GM12878 (cell line): ENCODE measurements around the gene TBC1D1. TPM values are rescaled to one million over a fixed set of nuclear protein-coding genes. Genes with fewer than 3 reads are reported as not detected.
A peak's percentile ranks its signal among the peaks of the same experiment; 100 is the strongest.

Experiments used
- ATAC-seq: fragments of 200-7000 bp; cut with Tn5 transposase; 3 replicates; pipeline ENCODE4 v1.9.1; 2020; ENCODE audit warnings: mild to moderate bottlenecking, moderate library complexity
- BruUV-seq: library from RNA; stranded (reverse); fragments of 400-500 nt; replicated peaks from 2 replicates; lab custom pipeline; 2021; lab: Mats Ljungman, UMichigan
- CTCF ChIA-PET: fragments of 300-600 bp; sonication (Branson Sonifier 250); formaldehyde crosslinking; extraction: SDS; loops from one replicate; lab custom pipeline; 2021; ENCODE audit warnings: inconsistent platforms; lab: Yijun Ruan, JAX
- POLR2A ChIA-PET: fragments of 350-600 bp; formaldehyde crosslinking; extraction: SDS; loops from one replicate; lab custom pipeline; 2021; ENCODE audit warnings: inconsistent platforms; lab: Charles Lee
- RAD21 ChIA-PET: fragments of 300-600 bp; sonication (Branson Sonifier 250); formaldehyde crosslinking; loops from one replicate; lab custom pipeline; 2023; ENCODE audit warnings: antibody characterized with exemption; ENCODE audit not compliant: unreplicated experiment; lab: Charles Lee
- SMC1A ChIA-PET: fragments of 300-600 bp; sonication (Branson Sonifier 250); formaldehyde crosslinking; loops from one replicate; lab custom pipeline; 2023; ENCODE audit not compliant: unreplicated experiment, uncharacterized antibody; lab: Charles Lee
- DNase-seq: peaks from one replicate; pipeline ENCODE4 v3.0.0-alpha.2; 2011; ENCODE audit warnings: low read depth, low spot score
- FAIRE-seq: peaks from 3 replicates; lab custom pipeline; 2011; peaks lifted over from hg19 to GRCh38; lab: Jason Lieb, UNC
- H2AFZ ChIP-seq: 2 replicates; pipeline ENCODE4 v1.6.0; 2011; ENCODE audit warnings: low read depth, low read length, control low read depth; ENCODE audit not compliant: control insufficient read depth
- H3K27ac ChIP-seq: 2 replicates; pipeline ENCODE4 v1.5.1; 2011; ENCODE audit warnings: control low read depth; ENCODE audit not compliant: control insufficient read depth, insufficient read depth
- H3K27me3 ChIP-seq, 2 experiments: replicated peaks in 1 of 2; 2 replicates each; pipeline versions ENCODE4 v1.6.0 to v1.6.1; 2011; ENCODE audit warnings: low read length in 1 of 2; ENCODE audit not compliant: control insufficient read depth in 2 of 2, insufficient read depth in 2 of 2
- H3K36me3 ChIP-seq, 2 experiments: 2 replicates each; pipeline ENCODE4 v1.5.1; 2011; ENCODE audit warnings: low read length in 1 of 2; ENCODE audit not compliant: control insufficient read depth in 2 of 2, insufficient read depth in 2 of 2
- H3K4me1 ChIP-seq: 2 replicates; pipeline ENCODE4 v1.6.1; 2011; ENCODE audit warnings: mild to moderate bottlenecking, low read length, moderate library complexity, mixed read lengths; ENCODE audit not compliant: control insufficient read depth, insufficient read depth
- H3K4me2 ChIP-seq: 2 replicates; pipeline ENCODE4 v1.6.0; 2011; ENCODE audit warnings: control low read depth; ENCODE audit not compliant: control insufficient read depth, insufficient read depth
- H3K4me3 ChIP-seq: fragments of 200-600 bp; sonication (generic); 2 replicates; pipeline ENCODE4 v1.5.1; 2016
- H3K79me2 ChIP-seq: 2 replicates; pipeline ENCODE4 v1.6.0; 2011; ENCODE audit warnings: low read length; ENCODE audit not compliant: control insufficient read depth, insufficient read depth
- H3K9ac ChIP-seq: 2 replicates; pipeline ENCODE4 v1.8.0; 2011; ENCODE audit warnings: low read length, control low read depth, mixed read lengths; ENCODE audit not compliant: control insufficient read depth, insufficient read depth
- H3K9me3 ChIP-seq: replicated peaks from 3 replicates; pipeline ENCODE4 v1.5.1; 2011; ENCODE audit warnings: mild to moderate bottlenecking, low read length; ENCODE audit not compliant: control insufficient read depth, insufficient read depth
- H4K20me1 ChIP-seq: 2 replicates; pipeline ENCODE4 v1.6.0; 2011; ENCODE audit not compliant: control insufficient read depth, insufficient read depth
- ATF2 ChIP-seq: IDR thresholded peaks from 2 replicates; pipeline ENCODE4 v1.6.1; 2012; ENCODE audit warnings: low read length, inconsistent platforms
- ATF7 ChIP-seq: fragments of 450-650 bp; IDR thresholded peaks from 2 replicates; pipeline ENCODE4 v1.6.1; 2016; ENCODE audit warnings: low read depth, mild to moderate bottlenecking
- CBX3 ChIP-seq: fragments of 200-600 bp; sonication (generic); IDR thresholded peaks from 2 replicates; pipeline ENCODE4 v1.6.1; 2016; ENCODE audit warnings: low read depth, borderline replicate concordance
- EGR1 ChIP-seq, 2 experiments: IDR thresholded peaks; 1 replicate in 1 of 2; 2 replicates in 1 of 2; pipeline ENCODE4 v1.6.1; 2011 to 2012; ENCODE audit warnings: low read depth in 2 of 2, low read length in 2 of 2, borderline replicate concordance in 1 of 2, mild to moderate bottlenecking in 1 of 2, moderate library complexity in 1 of 2
- JUNB ChIP-seq: IDR thresholded peaks from 2 replicates; pipeline ENCODE4 v1.6.1; 2016; ENCODE audit warnings: antibody characterized with exemption, mild to moderate bottlenecking
- KLF5 ChIP-seq: fragments of 450-650 bp; IDR thresholded peaks from 2 replicates; pipeline ENCODE4 v1.6.1; 2014; ENCODE audit warnings: mild to moderate bottlenecking; ENCODE audit not compliant: partially characterized antibody
- MTA2 ChIP-seq: fragments of 450-650 bp; IDR thresholded peaks from 2 replicates; pipeline ENCODE4 v1.6.1; 2016; ENCODE audit warnings: low read depth, mild to moderate bottlenecking, moderate library complexity
- NR2F1 ChIP-seq: fragments of 450-650 bp; conservative IDR thresholded peaks from 2 replicates; pipeline ENCODE4 v1.6.1; 2017; ENCODE audit warnings: mild to moderate bottlenecking
- RAD51 ChIP-seq: fragments of 450-650 bp; IDR thresholded peaks from 2 replicates; pipeline ENCODE4 v1.6.1; 2016; ENCODE audit warnings: moderate library complexity, mild to moderate bottlenecking, inconsistent platforms
- SIX5 ChIP-seq: IDR thresholded peaks from 2 replicates; pipeline ENCODE4 v1.6.1; 2011; ENCODE audit warnings: mild to moderate bottlenecking, low read depth, low read length, moderate library complexity; ENCODE audit not compliant: severe bottlenecking
- SMC3 ChIP-seq: IDR thresholded peaks from 2 replicates; pipeline ENCODE4 v1.6.1; 2011; ENCODE audit warnings: low read length, improper control_type of control experiment, borderline replicate concordance
- TBL1XR1 ChIP-seq: IDR thresholded peaks from 2 replicates; pipeline ENCODE4 v1.6.1; 2012; ENCODE audit warnings: low read depth, low read length, improper control_type of control experiment
- WGBS: methylation state at CpG from one replicate; pipeline ENCODE4 v1.1.6; 2016; ENCODE audit warnings: low lambda C conversion rate; ENCODE audit not compliant: insufficient replicate concordance, insufficient coverage; ENCODE audit errors: missing lambda C conversion rate; 5-methylcytosine and 5-hydroxymethylcytosine counted together
- in situ Hi-C: fragments of 300-500 bp; cut with MboI; formaldehyde crosslinking; loops from 9 replicates; pipeline ENCODE4 v1.14.3; 2018; ENCODE audit warnings: mixed read lengths
- intact Hi-C: fragments of 100-400 bp; cut with micrococcal nuclease; formaldehyde crosslinking; loops from one replicate; pipeline ENCODE4 v1.14.2; 2022; ENCODE audit not compliant: unreplicated experiment
- polyA plus RNA-seq, 11 experiments: library from polyadenylated mRNA; depleted of rRNA in 4 of 11; unstranded in 6 of 11; stranded (reverse) in 5 of 11; fragments of >200 nt; fragmentation: Nextera tagmentation in 4 of 11; fragmentation: Illumina TruSeq in 1 of 11; extraction: Ambion mirVana in 4 of 11; extraction: Trizol in 1 of 11; gene quantifications; 1 replicate in 1 of 11; 2 replicates in 10 of 11; pipeline versions ENCODE4 v1.2.1 to v1.2.3, GENCODE V29; 2011 to 2016; ENCODE audit warnings: inconsistent platforms in 2 of 11, missing spikeins in 2 of 11, low read depth in 1 of 11
- total RNA-seq, 4 experiments: library from RNA; depleted of rRNA in 3 of 4; stranded (reverse); fragments of >200 nt in 3 of 4; fragmentation: Illumina TruSeq in 1 of 4; extraction: Trizol in 1 of 4; gene quantifications; 2 replicates each; pipeline versions ENCODE4 v1.2.1 to v1.2.3, GENCODE V29; 2013 to 2021
- TF ChIP-seq, protein P1 (sequence below): fragments of 450-650 bp; IDR thresholded peaks from 2 replicates; pipeline ENCODE4 v1.6.1; 2017; ENCODE audit warnings: low read depth, mild to moderate bottlenecking, moderate library complexity
- TF ChIP-seq, protein P2 (sequence below): fragments of 450-650 bp; IDR thresholded peaks from 2 replicates; pipeline ENCODE4 v1.6.1; 2017; ENCODE audit warnings: mild to moderate bottlenecking, moderate library complexity

Gene TBC1D1
- total and polyA plus RNA-seq, 10 of the 15 experiments (the other 5 are each of a cell fraction or from before 2014, with no cell fraction given): 5.3 to 102 (median 57.8) TPM

DNA sequence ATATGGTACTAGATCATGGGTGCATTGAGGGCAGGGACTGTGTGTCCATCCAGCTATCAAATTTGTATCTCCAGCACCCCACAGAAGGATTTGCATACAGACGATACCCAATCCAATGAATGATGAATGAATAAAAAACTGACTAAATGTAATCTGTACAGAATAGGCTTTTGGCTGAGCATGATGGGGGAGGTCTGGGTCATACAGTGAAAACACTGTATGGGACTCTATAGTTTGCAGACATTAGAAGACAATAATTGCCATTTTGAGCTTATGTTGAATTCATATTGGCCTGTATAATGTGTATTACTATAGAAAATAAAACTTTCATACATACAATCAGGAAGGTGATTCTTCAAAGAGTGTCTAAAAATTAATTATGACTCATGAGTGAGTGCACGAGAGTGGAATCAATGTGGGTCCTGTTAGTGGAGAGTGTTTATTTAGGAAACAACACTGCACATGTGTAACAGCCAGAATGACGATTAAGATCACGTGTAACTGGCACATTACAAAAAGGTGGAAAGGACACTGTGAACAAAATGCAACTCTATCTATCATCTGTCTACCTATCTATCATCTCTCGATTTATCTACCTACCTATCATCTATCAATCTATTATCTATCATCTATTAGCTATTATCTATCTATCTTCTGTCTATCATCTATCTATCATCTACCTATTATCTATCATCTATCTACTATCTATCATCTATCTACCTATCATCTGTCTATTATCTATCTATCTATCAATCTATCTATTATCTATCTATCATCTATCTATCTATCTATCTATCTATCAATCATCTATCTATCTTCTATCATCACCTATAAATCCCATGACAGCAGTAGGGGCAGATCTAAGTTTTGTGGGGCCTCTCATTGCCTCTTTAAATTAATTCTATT is 270.6 kb downstream of the TBC1D1 start:
- ATAC-seq (peak; percentile 52), DNase-seq (no peak), FAIRE-seq (no peak)
- Histone ChIP-seq H3K4me1 (peaks cover 10% of the 10 kb centered on the region), H3K4me2 (no peak overlapping the region; the same call in 1 of the 2 replicates), H3K36me3 (no peaks in the 10 kb centered on the region), H4K20me1 (no peaks in the 10 kb centered on the region), H3K9me3 (no peaks in the 10 kb centered on the region), H3K27ac (no peak overlapping the region), H3K79me2 (no peaks in the 10 kb centered on the region), H3K4me3 (no peak overlapping the region), H3K27me3 (no peaks in the 10 kb centered on the region), H3K9ac (no peak overlapping the region), H2AFZ (no peak overlapping the region)
- ChIA-PET SMC1A (interaction anchor here (0.7 to 3.8 kb wide), 24 partner anchors 8 to 883 kb away, joined by 3 to 47 read pairs (median 5); no protein-coding TSS in a partner anchor), RAD21 (interaction anchor here (0.8 to 5.4 kb wide), 15 partner anchors 15 to 621 kb away, joined by 3 to 52 read pairs (median 4); partner anchors contain the start of gene TLR10), CTCF (interaction anchor here (0.9 to 3.8 kb wide), 12 partner anchors 7 to 620 kb away, joined by 4 to 35 read pairs (median 6); no protein-coding TSS in a partner anchor), POLR2A (interaction anchor here (0.9 to 4.3 kb wide), 7 partner anchors 13 to 621 kb away, joined by 3 to 38 read pairs (median 4); partner anchors contain the start of gene TLR10)
- intact Hi-C loops: loop anchor here (1.0 to 10.0 kb wide), 2 partner anchors 29 to 357 kb away; no protein-coding TSS in a partner anchor
- in situ Hi-C loops: no loop called here
- no TSS peak for BruUV-seq
- WGBS: 41% methylated on average over 5 of the region's 5 CpGs
- TF ChIP-seq SMC3 (no peak), JUNB (peak; percentile 48), CBX3 (no peak), ATF7 (peak; percentile 6; the same call in 1 of the 2 replicates), KLF5 (peak; percentile 12), NR2F1 (0 out of 2 replicates have a peak, but pooled peaks have one; percentile 8), ATF2 (0 out of 2 replicates have a peak, but pooled peaks have one; percentile 18), TBL1XR1 (no peak), RAD51 (no peak), MTA2 (0 out of 2 replicates have a peak, but pooled peaks have one; percentile 5), EGR1 (IDR thresholded peaks at IDR 0.05; ENCODE audit: borderline replicate concordance in 1 of 2, low read depth in 2 of 2, low read length in 2 of 2) (no peak), SIX5 (no peak)
- TF ChIP-seq, protein P1, sequence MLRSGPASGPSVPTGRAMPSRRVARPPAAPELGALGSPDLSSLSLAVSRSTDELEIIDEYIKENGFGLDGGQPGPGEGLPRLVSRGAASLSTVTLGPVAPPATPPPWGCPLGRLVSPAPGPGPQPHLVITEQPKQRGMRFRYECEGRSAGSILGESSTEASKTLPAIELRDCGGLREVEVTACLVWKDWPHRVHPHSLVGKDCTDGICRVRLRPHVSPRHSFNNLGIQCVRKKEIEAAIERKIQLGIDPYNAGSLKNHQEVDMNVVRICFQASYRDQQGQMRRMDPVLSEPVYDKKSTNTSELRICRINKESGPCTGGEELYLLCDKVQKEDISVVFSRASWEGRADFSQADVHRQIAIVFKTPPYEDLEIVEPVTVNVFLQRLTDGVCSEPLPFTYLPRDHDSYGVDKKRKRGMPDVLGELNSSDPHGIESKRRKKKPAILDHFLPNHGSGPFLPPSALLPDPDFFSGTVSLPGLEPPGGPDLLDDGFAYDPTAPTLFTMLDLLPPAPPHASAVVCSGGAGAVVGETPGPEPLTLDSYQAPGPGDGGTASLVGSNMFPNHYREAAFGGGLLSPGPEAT: peak; percentile 15; the same call in 1 of the 2 replicates
- TF ChIP-seq, protein P2, sequence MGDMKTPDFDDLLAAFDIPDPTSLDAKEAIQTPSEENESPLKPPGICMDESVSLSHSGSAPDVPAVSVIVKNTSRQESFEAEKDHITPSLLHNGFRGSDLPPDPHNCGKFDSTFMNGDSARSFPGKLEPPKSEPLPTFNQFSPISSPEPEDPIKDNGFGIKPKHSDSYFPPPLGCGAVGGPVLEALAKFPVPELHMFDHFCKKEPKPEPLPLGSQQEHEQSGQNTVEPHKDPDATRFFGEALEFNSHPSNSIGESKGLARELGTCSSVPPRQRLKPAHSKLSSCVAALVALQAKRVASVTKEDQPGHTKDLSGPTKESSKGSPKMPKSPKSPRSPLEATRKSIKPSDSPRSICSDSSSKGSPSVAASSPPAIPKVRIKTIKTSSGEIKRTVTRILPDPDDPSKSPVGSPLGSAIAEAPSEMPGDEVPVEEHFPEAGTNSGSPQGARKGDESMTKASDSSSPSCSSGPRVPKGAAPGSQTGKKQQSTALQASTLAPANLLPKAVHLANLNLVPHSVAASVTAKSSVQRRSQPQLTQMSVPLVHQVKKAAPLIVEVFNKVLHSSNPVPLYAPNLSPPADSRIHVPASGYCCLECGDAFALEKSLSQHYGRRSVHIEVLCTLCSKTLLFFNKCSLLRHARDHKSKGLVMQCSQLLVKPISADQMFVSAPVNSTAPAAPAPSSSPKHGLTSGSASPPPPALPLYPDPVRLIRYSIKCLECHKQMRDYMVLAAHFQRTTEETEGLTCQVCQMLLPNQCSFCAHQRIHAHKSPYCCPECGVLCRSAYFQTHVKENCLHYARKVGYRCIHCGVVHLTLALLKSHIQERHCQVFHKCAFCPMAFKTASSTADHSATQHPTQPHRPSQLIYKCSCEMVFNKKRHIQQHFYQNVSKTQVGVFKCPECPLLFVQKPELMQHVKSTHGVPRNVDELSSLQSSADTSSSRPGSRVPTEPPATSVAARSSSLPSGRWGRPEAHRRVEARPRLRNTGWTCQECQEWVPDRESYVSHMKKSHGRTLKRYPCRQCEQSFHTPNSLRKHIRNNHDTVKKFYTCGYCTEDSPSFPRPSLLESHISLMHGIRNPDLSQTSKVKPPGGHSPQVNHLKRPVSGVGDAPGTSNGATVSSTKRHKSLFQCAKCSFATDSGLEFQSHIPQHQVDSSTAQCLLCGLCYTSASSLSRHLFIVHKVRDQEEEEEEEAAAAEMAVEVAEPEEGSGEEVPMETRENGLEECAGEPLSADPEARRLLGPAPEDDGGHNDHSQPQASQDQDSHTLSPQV: peak; percentile 5; the same call in 1 of the 2 replicates
